A673 (cell line): ENCODE results near the gene GAB1.

Experiments
- EZH2 ChIP-seq: fragments of 200-600 bp; sonication (generic); IDR thresholded peaks from 2 replicates; pipeline ENCODE4 v1.6.1; 2017; ENCODE audit warnings: borderline replicate concordance, low read depth, mild to moderate bottlenecking, mixed read lengths, antibody characterized with exemption, low read length; ENCODE audit not compliant: poor library complexity, severe bottlenecking
- TF ChIP-seq, protein P1 (sequence below): fragments of 300-800, 200-600 bp; sonication (generic); conservative IDR thresholded peaks from 2 replicates; pipeline ENCODE4 v1.5.1; 2017; ENCODE audit warnings: low read depth, mild to moderate bottlenecking, antibody characterized with exemption, low read length, moderate library complexity, mixed read lengths

DNA sequence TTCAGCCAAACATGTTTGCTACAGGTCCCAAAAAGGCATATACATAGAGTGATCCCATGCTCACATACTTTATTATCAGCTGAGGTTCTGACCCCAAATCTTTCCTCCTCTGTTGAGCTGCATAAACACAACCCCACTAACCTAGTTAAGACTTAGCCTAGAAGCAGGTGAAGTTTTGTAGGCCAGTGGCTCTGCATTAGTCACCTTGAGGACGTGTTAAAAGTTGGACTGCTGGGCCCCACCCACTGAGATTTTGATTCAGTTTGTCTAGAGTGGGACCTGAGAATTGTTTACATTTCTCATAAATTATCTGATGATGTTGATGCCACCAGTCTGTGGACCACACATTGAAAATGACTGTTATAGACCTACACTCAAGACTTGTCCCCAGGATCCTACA is 43.8 kb upstream of the GAB1 start:
- TF ChIP-seq, protein P1, sequence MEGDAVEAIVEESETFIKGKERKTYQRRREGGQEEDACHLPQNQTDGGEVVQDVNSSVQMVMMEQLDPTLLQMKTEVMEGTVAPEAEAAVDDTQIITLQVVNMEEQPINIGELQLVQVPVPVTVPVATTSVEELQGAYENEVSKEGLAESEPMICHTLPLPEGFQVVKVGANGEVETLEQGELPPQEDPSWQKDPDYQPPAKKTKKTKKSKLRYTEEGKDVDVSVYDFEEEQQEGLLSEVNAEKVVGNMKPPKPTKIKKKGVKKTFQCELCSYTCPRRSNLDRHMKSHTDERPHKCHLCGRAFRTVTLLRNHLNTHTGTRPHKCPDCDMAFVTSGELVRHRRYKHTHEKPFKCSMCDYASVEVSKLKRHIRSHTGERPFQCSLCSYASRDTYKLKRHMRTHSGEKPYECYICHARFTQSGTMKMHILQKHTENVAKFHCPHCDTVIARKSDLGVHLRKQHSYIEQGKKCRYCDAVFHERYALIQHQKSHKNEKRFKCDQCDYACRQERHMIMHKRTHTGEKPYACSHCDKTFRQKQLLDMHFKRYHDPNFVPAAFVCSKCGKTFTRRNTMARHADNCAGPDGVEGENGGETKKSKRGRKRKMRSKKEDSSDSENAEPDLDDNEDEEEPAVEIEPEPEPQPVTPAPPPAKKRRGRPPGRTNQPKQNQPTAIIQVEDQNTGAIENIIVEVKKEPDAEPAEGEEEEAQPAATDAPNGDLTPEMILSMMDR = no peak
- TF ChIP-seq EZH2 = no peak
